ENCODE results near the gene BCAS3.

Gene BCAS3

GRCh38 chr17:61349350-61349749 lies 671.7 kb downstream of the BCAS3 start:
- Histone ChIP-seq H3K27me3 (ENCODE audit: control insufficient read depth, insufficient read depth, low read length) (no peaks in the 10 kb centered on the region), H3K9me3 (ENCODE audit: control insufficient read depth, low read length) (no peaks in the 10 kb centered on the region), H3K4me3 (ENCODE audit: low read depth, low read length) (no peak overlapping the region), H3K4me2 (ENCODE audit: low read length) (no peak overlapping the region), H3K36me3 (ENCODE audit: control insufficient read depth, insufficient read depth, low read length) (no peaks in the 10 kb centered on the region), H3K79me2 (no peaks in the 10 kb centered on the region), H3K27ac (no peak overlapping the region), H3K9ac (no peak overlapping the region), H3K4me1 (no peaks in the 10 kb centered on the region), H2AFZ (no peak overlapping the region)
- TF ChIP-seq CTCF (IDR thresholded peaks at IDR 0.05): no peak

- no peak overlapping the region for H3K27ac ChIP-seq
- H3K9me3 ChIP-seq (ENCODE audit: control insufficient read depth, low read length): no peaks in the 10 kb centered on the region
- no peaks in the 10 kb centered on the region for H3K36me3 ChIP-seq (ENCODE audit: control insufficient read depth, insufficient read depth, low read length)
- no peak overlapping the region for H3K9ac ChIP-seq
- H2AFZ ChIP-seq: no peak overlapping the region
- H3K4me2 ChIP-seq (ENCODE audit: low read length): no peak overlapping the region
- H3K4me1 ChIP-seq: no peaks in the 10 kb centered on the region
- H3K4me3 ChIP-seq (ENCODE audit: low read depth, low read length): no peak overlapping the region
- H3K79me2 ChIP-seq: no peaks in the 10 kb centered on the region
- no peak for TF ChIP-seq CTCF (IDR thresholded peaks at IDR 0.05)
- no peaks in the 10 kb centered on the region for H3K27me3 ChIP-seq (ENCODE audit: control insufficient read depth, insufficient read depth, low read length)
These were observed 674.2 kb downstream of the BCAS3 start for GRCh38 chr17:61351745-61352407.

GRCh38 chr17:61352408-61352770 lies 674.7 kb downstream of the BCAS3 start:
- H3K9ac ChIP-seq: no peak overlapping the region
- H3K9me3 ChIP-seq (ENCODE audit: control insufficient read depth, low read length): no peaks in the 10 kb centered on the region
- H3K4me3 ChIP-seq (ENCODE audit: low read depth, low read length): no peak overlapping the region
- H3K27me3 ChIP-seq (ENCODE audit: control insufficient read depth, insufficient read depth, low read length): no peaks in the 10 kb centered on the region
- TF ChIP-seq CTCF (IDR thresholded peaks at IDR 0.05): no peak
- no peaks in the 10 kb centered on the region for H3K36me3 ChIP-seq (ENCODE audit: control insufficient read depth, insufficient read depth, low read length)
- H3K4me1 ChIP-seq: no peaks in the 10 kb centered on the region
- H3K79me2 ChIP-seq: no peaks in the 10 kb centered on the region
- no peak overlapping the region for H3K4me2 ChIP-seq (ENCODE audit: low read length)
- no peak overlapping the region for H2AFZ ChIP-seq
- H3K27ac ChIP-seq: no peak overlapping the region

DNA sequence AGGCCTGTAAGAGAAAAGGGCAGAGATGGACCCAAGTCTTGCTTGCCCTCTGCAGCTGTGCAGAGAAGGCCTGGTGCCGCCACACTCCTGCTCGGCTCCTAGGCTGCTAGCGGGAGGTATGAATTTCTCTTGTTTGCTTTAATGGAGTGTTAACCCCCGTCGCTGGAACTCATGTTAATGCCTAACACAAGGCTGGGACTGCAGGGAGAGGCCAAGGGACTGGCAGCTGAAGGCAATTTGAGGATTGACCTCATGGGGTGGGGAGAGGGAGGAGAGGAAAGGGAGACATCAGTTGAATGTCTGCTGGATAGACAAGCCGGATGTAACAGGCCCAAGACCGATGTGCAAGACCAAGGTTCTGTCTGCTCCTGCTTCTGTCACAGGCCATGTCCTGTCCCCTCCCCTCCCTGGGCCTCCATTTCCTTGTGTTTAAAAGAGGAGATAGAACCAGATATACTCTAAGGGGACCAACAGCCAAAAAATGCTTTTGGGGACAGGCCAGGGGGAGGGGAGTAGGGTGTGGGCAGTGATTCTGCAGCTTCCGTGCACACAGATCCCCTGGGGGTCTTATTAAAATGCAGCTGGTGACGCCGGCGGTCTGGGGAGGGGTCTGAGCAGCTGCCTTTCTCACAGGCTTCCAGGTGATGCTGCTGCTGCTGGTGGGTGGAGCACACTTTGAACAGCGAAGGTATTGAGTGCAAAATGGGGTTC lies 675.3 kb downstream of the BCAS3 start:
- H2AFZ ChIP-seq: no peak overlapping the region
- no peak overlapping the region for H3K4me2 ChIP-seq (ENCODE audit: low read length)
- no peak overlapping the region for H3K27ac ChIP-seq
- no peaks in the 10 kb centered on the region for H3K4me1 ChIP-seq
- no peaks in the 10 kb centered on the region for H3K27me3 ChIP-seq (ENCODE audit: control insufficient read depth, insufficient read depth, low read length)
- no peaks in the 10 kb centered on the region for H3K79me2 ChIP-seq
- no peaks in the 10 kb centered on the region for H3K9me3 ChIP-seq (ENCODE audit: control insufficient read depth, low read length)
- no peak overlapping the region for H3K4me3 ChIP-seq (ENCODE audit: low read depth, low read length)
- no peaks in the 10 kb centered on the region for H3K36me3 ChIP-seq (ENCODE audit: control insufficient read depth, insufficient read depth, low read length)
- no peak overlapping the region for H3K9ac ChIP-seq
- no peak for TF ChIP-seq CTCF (IDR thresholded peaks at IDR 0.05)

DNA sequence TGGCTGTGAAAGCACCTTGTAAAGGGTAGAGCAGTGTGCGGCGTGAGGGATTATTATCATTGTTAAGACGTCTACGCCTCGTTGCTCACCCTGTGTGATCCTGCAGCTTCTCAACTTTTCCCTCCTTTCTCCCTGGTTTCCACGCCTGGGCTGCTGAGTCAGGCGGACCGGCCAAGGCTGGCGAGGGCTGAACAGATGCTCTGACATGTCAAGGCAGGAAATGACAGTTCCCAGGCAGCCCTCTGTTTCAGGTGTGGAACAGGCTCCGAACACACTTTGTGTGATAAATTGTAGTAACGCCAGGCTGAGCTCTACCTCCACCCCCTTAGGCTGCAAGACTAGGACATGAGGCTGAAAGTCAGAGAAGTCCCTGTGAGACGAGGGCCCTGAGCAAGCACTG lies 676.0 kb downstream of the BCAS3 start:
- Histone ChIP-seq H3K79me2 (no peaks in the 10 kb centered on the region), H3K27me3 (ENCODE audit: control insufficient read depth, insufficient read depth, low read length) (no peaks in the 10 kb centered on the region), H3K36me3 (ENCODE audit: control insufficient read depth, insufficient read depth, low read length) (no peaks in the 10 kb centered on the region), H3K4me3 (ENCODE audit: low read depth, low read length) (no peak overlapping the region), H3K4me2 (ENCODE audit: low read length) (no peak overlapping the region), H3K4me1 (no peaks in the 10 kb centered on the region), H3K9ac (no peak overlapping the region), H2AFZ (no peak overlapping the region), H3K9me3 (ENCODE audit: control insufficient read depth, low read length) (no peaks in the 10 kb centered on the region), H3K27ac (no peak overlapping the region)
- no peak for TF ChIP-seq CTCF (IDR thresholded peaks at IDR 0.05)
